ENCODE results near the gene MUC12.
"Not testable (repeated sequence)": the region's sequence is repeated elsewhere in the genome, so short reads cannot be mapped to it uniquely, and the experiment has no call there.

MUC12 gene

DNA sequence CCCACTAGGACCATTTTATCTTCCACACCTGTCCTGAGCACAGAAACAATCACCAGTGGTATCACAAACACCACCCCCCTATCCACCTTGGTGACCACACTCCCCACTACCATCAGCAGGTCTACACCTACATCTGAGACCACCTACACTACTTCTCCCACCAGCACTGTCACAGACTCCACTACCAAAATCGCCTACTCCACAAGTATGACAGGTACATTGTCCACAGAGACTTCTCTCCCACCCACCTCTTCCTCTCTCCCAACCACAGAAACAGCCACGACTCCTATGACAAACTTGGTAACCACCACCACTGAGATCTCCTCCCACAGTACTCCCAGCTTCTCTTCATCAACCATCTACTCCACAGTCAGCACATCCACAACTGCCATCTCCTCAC is 16.7 kb upstream of the MUC12 start:
- DNase-seq, result no peak

DNA sequence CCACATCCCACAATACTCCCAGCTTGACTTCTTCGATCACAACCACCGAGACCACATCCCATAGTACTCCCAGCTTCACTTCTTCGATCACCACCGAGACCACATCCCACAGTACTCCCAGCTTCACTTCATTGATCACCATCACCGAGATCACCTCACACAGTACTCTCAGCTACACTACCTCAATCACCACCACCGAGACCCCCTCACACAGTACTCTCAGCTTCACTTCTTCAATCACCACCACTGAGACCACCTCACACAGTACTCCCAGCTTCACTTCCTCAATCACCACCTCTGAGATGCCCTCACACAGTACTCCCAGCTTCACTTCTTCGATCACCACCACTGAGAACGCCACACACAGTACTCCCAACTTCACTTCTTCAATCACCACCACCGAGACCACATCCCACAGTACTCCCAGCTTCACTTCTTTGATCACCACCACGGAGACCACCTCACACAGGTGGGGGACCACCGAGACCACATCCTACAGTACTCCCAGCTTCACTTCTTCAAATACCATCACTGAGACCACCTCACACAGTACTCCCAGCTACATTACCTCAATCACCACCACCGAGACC is 11.4 kb upstream of the MUC12 start:
- DNase-seq, result no peak

DNA sequence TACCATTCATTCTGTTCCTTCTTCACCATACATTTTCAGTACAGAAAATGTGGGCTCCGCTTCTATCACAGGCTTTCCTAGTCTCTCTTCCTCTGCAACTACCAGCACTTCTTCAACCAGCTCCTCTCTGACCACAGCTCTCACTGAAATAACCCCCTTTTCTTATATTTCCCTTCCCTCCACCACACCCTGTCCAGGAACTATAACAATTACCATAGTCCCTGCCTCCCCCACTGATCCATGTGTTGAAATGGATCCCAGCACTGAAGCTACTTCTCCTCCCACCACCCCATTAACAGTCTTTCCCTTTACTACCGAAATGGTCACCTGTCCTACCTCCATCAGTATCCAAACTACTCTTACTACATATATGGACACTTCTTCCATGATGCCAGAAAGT is 9.5 kb upstream of the MUC12 start:
- no peak for DNase-seq

DNA sequence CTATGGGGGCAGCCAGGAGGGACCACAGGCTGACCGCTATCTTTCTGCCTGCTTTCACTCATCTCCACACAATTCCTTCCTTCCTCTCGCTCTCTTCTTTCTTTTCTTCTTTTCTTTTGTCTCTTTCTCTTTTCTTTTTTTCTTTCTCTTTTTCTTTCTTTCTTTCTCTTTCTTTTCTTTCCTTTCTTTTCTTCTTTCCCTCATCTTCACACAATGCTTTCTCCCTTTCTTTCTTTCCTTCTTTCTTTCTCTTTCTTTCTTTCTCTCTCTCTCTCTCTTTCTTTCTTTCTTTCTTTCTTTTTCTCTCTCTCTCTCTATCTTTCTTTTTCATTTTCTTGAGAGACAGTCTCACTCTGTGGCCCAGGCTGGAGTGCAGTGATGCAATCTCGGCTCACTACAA is 6.8 kb upstream of the MUC12 start:
- no peak for DNase-seq

DNA sequence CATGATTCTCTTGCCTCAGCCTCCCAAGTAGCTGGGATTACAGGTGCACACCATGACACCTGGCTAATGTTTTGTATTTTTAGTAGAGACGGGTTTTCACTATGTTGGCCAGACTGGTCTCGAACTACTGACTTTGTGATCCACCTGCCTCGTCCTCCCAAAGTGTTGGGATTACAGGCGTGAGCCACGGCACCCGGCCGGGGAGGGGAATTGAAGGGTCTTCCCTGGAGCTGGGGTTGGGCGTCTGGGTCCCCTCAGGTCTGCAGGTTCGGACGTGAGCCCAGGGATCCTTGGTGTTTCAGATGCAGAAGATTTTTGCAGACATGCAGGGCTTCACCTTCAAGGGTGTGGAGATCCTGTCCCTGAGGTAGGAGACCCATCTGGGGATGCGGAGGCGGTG is 6.0 kb upstream of the MUC12 start:
- no peak for DNase-seq

DNA sequence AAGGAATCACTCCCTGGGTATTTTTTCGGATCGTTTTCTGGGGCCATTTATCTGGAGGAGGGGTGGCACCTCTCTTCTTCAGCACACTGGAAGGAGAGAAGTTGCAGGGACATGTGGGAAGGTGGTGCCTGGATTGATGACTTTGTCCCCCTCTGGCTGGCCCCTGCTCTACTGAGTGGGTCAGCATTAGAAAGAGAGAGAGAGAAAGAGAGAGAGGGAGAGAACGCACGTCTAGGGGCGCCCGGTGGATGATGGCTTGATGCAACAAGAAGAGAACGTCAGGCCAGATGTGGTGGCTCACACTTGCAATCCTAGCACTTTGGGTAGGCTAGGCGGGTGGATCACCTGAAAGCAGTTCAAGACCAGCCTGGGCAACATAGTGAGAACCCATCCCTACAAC is 5.5 kb upstream of the MUC12 start:
- no peak for DNase-seq

DNA sequence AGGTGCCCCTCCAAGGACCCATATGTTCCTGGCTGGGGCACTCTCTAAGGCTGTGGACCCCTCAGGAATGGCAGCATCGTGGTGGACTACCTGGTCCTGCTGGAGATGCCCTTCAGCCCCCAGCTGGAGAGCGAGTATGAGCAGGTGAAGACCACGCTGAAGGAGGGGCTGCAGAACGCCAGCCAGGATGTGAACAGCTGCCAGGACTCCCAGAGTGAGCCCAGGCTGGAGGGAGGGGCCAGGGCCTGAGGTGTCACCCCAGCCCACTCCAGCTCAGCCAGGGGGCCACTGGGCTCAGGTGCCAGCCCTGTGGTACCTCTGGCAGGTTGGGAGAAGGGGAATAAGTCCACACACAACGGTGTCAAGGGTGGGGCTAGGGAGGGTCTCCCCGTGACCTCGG is 4.7 kb upstream of the MUC12 start:
- DNase-seq, result no peak

DNA sequence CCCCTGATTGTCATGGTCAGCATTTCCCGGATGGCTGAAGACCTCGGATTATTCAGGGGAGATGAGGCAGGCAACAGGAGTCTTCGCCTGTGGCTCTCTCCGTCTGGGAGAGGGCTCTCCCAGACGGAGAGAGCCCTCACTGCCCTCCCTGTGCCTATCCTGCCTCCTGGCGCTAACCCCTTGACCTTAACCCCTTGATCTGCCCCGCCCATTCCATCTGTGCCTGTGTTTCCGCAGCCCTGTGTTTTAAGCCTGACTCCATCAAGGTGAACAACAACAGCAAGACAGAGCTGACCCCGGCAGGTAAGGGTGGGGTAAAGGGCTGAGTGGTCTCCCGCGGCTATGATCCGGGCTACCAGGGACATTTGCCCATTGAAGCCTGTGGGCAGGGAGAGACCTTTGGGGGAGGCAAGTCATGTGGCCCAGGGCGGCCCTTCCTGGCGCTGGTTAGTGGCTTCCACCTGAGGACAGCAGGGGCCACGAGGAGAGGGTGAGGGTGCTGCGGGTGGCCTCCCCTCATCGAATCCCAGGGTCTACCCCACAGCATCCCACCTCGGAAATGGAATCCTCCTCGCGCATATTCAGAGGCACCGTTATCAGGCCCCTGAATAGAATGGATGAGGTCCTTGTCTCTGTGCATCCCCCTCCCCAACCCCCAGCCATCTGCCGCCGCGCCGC is 4.2 kb upstream of the MUC12 start:
- no peak for DNase-seq

DNA sequence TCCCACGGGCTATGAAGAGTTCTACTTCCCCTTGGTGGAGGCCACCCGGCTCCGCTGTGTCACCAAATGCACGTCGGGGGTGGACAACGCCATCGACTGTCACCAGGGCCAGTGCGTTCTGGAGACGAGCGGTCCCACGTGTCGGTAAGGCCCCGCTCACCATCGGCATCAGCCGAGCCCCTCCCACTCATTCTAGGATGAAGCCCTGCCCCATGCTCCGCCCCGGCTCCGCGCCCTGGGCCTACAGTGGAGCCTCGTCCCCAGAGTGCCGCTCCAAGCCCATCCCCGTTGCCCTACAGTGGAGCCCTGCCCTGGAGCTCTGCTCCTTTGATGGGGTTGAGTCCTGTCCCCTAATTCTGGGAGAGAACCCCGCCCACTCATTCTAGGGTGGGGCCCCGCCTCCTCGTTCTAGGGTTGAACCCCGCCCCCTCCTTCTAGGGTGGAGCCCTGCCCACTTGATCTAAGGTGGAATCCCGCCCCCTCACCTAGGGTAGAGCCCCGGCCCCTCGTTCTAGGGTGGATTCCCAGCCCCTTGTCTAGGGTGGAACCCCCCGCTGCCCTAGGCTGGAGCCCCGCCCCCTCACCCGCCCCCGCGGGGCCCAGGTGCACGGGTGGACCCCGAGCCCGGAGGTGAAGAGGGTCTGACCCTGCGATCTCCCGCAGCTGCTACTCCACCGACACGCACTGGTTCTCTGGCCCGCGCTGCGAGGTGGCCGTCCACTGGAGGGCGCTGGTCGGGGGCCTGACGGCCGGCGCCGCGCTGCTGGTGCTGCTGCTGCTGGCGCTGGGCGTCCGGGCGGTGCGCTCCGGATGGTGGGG is 3.4 kb upstream of the MUC12 start:
- peak; percentile 55 for DNase-seq

DNA sequence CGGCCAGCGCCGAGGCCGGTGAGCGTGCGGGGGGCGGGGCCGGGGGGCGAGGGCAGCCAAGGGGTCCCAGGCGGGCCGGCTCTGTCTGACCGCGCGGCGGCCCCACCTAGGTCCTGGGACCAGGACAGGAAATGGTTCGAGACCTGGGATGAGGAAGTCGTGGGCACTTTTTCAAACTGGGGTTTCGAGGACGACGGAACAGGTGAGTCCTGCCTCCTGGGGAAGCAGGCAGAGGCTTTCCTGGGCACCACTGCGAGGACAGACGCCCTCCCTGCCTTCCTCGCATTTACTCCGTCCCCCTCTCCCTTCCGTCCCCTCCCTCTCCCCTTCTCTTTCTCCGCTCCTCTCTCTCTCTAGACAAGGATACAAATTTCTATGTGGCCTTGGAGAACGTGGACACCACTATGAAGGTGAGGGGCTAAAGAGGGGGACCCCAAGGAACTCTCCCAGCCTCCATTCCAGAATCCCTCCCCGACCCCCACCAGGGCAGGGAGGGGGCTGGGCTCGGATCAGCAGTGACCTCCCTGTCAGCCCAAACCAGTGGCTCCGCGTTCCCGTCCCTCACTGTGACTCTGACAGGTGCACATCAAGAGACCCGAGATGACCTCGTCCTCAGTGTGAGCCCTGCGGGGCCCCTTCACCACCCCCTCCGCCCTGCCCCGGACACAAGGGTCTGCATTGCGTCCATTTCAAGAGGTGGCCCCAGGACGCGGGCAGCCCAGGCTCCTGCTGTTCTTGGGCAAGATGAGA is 2.6 kb upstream of the MUC12 start:
- DNase-seq, result peak; percentile 41

DNA sequence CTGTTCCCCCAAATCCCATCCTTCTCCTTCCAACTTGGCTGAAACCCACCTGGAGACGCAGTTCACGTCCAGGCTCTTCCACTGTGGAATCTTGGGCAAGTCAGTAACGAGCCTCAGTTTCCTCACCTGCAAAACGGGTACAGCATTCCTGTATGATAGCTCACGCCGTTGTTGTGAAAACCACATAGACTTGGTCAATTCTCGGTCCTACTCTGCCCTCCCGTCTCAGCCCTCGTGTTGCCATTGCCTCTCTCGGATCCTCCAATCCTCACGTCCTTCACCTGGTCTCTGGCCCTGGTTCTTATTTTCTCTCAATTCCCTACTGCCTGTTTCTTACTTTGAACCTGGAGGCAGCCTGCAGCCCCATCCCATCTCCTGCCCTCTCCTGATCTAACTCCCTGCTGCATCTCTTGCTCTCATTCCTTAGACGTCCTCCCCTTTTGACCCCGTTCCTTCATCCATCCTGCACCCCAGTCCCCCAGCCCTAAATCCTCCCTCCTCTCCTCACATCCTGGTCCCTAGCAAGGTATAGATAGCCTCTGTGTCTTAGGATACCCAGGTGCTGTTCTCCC is 2.0 kb upstream of the MUC12 start:
- DNase-seq, result no peak

DNA sequence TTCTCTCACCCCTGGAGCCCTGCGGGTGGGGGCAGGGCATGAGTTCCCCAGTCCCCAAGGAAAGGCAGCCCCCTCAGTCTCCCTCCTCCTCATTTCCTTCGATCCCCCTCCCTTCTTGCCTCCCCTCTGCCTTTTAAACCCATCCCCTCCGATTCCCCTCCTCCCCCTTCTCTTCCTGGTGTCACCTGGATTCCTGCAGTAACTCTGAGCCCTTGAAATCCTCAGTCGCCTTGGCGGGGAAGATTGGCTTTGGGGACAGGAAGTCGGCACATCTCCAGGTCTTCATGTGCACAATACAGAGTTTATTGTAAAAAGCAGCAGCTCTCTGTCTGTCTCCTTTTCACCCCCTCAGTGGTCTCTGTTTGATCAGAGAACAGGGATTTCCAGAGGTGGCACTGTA is 1.3 kb upstream of the MUC12 start:
- no peak for DNase-seq

DNA sequence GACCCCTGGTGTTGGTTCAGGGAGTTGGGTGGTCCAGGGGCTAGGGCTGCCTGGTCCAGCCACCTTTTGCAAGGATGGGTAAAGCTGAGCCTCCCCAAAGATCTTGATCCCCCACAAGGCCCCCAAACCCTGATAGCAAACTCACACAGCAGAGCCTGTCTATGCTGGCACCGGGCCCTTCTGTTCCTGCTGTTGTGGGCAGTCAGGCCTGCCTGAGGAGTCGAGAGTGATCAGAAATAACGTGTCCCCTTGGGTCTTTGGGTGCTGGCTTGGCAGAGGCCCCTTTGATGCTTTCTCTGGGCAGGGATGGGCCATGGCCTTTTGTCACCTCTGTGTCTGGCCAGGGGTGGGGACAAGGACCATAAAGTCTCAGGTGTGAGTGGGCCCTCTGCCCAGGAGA is 715 bp upstream of the MUC12 start:
- no peak for DNase-seq

DNA sequence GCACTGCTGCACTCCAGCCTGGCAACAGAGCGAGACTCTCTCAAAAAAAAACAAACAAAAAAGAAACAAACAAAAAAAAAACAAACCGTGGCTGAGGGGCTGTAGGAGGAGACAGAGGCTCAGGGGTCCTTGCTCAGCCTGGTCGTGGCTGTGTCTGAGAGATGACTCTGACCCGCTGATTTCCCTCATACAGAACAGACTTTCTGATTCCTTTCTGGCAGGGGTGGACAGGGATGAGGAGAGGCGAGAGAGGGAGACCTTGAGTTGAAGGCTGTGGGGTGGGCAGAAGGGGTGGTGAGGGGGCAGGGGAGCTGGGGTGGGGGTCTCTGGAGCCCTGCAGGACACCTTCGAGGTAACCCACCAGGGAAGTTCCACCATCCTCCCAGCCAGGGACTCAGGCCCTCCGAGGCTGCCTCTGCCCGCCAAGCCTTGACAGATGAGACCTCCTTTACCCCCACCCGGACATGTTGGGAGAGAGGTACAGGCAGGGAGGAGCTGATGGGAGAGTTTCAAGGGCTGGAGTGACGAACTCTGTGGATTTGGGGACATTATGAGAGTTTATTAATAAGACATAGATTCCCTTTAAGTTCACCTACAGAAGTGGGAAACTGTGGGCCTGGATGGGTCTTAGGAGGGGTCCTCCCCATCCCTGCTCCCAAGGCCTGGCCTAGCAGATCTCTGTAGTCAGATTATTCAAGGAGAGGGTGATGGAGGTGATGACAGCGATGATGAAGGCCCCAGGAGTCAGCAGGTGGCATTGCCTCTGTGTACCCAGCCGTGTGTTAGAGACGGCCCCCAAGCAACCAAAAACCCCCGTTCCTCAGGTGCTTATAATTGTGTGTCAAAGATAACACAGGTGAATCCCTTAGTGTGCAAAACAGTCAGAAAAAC is 2.0 kb downstream of the MUC12 start:
- DNase-seq, result no peak

DNA sequence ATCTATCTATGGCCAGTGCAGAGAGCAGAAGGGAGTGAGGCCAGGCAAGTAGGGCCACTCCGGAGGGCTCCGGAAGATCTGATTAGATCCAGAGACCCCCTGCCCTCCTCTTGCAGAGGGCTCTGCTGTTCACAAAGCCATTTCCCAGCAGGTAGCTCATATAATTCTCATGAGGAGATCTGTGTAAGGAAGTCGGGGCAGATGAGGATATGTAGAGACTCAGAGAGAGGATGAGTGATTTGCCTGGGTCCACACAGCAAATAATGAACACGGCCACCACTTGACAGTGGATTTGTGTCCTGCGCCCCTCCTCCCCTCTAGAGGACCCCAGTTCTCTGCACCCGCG is 2.6 kb downstream of the MUC12 start:
- no peak for DNase-seq

DNA sequence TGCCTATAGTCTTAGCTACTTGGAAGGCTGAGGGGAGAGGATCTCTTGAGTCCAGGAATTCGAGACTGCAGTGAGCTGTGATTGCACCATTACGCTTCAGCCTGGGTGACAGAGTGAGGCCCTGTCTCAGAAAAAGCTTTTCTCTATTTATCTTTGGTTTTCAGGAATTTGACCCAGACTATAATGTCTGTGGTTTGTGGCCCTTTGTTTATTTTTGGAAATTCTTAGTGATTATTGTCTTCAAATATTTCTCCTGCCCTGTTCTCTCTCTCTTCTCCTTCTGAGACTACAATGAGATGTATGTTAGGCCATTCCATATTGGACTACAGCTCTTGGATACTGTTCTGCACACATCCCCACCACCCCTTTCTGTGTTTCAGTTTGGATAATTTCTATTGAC is 4.7 kb downstream of the MUC12 start:
- no peak for DNase-seq

DNA sequence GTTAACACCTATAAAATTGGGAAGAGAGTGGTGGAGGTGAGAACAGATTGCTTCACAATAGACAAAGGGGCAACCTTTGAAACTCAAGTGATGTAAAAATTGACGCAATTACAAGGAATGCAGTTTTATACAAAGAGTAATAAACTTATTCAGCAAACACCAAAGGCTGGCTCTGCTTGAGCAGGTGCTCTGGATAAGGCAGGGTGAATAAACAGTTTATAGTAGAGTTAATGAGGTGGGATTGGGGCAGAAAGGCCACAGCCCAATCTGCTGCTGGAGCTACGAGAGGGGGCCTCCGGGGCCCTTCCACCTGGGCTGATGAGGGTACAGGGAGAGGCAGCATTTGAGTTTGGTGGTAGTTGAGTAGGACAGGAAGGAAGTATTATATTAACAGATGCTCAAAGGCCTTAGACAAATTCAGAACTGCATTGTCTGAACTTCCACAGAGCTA is 6.0 kb downstream of the MUC12 start:
- no peak for DNase-seq

DNA sequence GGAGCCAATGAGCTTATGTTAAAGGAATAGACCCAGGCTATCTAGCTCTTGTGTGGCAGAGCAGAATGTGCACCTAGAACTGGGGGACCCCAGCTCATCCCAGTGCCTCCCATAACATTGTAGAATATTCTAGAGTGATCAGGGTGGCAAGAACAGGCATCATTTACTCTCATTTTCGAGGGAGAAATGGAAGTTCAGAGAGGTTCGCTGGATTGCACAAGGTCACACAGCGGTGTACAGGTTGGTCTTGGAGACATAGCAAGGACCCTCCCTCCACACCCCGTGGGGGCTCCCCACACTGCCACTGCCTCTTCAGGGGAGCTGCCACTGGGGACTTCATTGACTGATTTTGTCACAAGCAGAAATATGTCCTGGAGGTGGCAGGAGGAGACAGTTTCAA is 8.9 kb downstream of the MUC12 start:
- DNase-seq, result no peak

DNA sequence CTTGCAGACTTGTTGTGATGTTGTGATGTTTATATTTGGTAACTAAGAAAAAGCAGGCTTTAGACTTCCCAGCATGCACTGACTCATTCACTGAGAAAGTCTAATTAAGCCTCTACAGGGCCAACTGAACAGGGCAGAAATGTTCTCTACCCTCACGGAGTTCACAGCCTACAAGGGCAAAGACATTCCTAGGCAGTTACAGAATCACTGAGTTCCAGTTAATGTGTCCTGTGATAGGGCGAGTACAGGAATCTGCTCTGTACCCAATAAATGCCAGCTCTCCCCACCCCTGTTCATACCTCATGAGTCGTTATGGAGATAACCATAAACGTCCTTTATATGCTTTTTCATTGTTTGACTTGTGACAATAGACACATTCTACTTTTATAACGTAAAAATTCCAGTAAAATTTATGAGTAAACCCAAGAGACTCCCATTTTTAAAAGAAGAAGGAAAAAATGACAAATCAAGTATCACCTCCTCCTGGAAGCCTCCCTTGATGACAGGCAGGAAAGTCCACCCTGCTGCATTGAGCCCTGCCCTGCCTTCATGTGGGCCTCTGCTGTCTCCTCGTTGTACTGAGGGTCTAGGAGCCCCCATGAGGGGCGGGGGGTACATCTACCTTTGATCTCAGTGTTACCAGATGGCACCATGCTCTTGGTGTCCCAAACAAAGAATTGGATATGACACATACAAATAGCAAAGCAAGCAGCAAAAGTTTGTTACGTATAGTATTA is 14.3 kb downstream of the MUC12 start:
- no peak for DNase-seq

DNA sequence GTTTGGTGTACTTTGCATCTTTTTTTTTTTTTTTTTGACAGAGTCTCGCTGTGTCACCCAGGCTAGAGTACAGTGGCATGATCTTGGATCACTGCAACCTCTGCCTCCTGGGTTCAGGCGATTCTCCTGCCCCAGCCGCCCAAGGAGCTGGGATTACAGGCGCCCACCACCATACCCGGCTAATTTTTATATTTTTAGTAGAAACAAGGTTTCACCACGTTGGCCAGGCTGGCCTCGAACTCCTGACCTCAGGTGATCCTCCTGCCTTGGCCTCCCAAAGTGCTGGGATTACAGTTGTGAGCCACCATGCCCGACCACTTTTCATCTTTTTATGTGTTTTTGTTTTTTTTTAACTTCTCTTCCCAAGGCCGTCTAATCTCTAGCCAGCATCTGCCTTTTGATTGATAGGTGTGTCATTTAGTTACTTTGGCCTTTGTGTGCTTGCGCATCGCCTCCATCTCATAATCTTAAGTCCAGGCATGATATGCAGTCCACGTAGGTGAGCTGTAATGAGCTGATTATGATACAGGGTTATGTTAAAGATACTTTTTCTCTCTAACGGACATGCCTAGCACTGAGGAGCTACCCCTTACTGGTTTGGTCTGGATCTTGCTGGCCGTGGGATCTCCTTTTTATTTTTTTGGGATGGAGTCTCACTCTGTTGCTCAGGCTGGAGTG is 15.0 kb downstream of the MUC12 start:
- not testable (repeated sequence) for DNase-seq

Data from right kidney (tissue), 1 donor.